Measurements from ENCODE around the gene RORB. TPM values are rescaled to one million over a fixed set of nuclear protein-coding genes. Genes with fewer than 3 reads are reported as not detected.
A peak's percentile ranks its signal among the peaks of the same experiment; 100 is the strongest.

Gene RORB
- total and polyA plus RNA-seq, 9 donors = 0.04 to 0.40 (median 0.08) TPM

GRCh38 chr9:74643303-74643923 is 146.3 kb downstream of the RORB start:
- Histone ChIP-seq H3K27ac (ENCODE audit: low read length) (no peak overlapping the region), H3K4me3 (ENCODE audit: low read length) (no peak overlapping the region), H3K4me1 (ENCODE audit: control insufficient read depth, insufficient read depth, low read length) (no peaks in the 10 kb centered on the region), H3K27me3 (ENCODE audit: control insufficient read depth, insufficient read depth, low read length) (no peaks in the 10 kb centered on the region), H3K36me3 (ENCODE audit: control insufficient read depth, insufficient read depth, low read length) (no peaks in the 10 kb centered on the region), H3K9me3 (replicated peaks; ENCODE audit: control insufficient read depth, low read depth, low read length) (no peaks in the 10 kb centered on the region)
- 83% methylated on average over 1 of the region's 5 CpGs for WGBS (ENCODE audit: insufficient coverage)
- no peak for DNase-seq

- no peak for DNase-seq
- no peak overlapping the region for H3K27ac ChIP-seq (ENCODE audit: low read length)
- no peaks in the 10 kb centered on the region for H3K27me3 ChIP-seq (ENCODE audit: control insufficient read depth, insufficient read depth, low read length)
- H3K36me3 ChIP-seq (ENCODE audit: control insufficient read depth, insufficient read depth, low read length) = no peaks in the 10 kb centered on the region
- H3K9me3 ChIP-seq (replicated peaks; ENCODE audit: control insufficient read depth, low read depth, low read length) = no peaks in the 10 kb centered on the region
- no CpG with 5 or more reads among the region's 4 CpGs for WGBS (ENCODE audit: insufficient coverage)
- no peak overlapping the region for H3K4me3 ChIP-seq (ENCODE audit: low read length)
- no peaks in the 10 kb centered on the region for H3K4me1 ChIP-seq (ENCODE audit: control insufficient read depth, insufficient read depth, low read length)
Measured at GRCh38 chr9:74644023-74644422, 146.9 kb downstream of the RORB start.

- Histone ChIP-seq H3K36me3 (ENCODE audit: control insufficient read depth, insufficient read depth, low read length) (no peaks in the 10 kb centered on the region), H3K4me3 (ENCODE audit: low read length) (no peak overlapping the region), H3K27me3 (ENCODE audit: control insufficient read depth, insufficient read depth, low read length) (no peaks in the 10 kb centered on the region), H3K27ac (ENCODE audit: low read length) (no peak overlapping the region), H3K9me3 (replicated peaks; ENCODE audit: control insufficient read depth, low read depth, low read length) (no peaks in the 10 kb centered on the region), H3K4me1 (ENCODE audit: control insufficient read depth, insufficient read depth, low read length) (no peaks in the 10 kb centered on the region)
- DNase-seq = peak; percentile 10
- WGBS (ENCODE audit: insufficient coverage) = no CpG with 5 or more reads among the region's 3 CpGs
Measured at GRCh38 chr9:74645007-74645639, 148.0 kb downstream of the RORB start.

GRCh38 chr9:74653410-74654080 is 156.4 kb downstream of the RORB start:
- Histone ChIP-seq H3K27me3 (ENCODE audit: control insufficient read depth, insufficient read depth, low read length) (no peaks in the 10 kb centered on the region), H3K4me1 (ENCODE audit: control insufficient read depth, insufficient read depth, low read length) (no peaks in the 10 kb centered on the region), H3K36me3 (ENCODE audit: control insufficient read depth, insufficient read depth, low read length) (no peaks in the 10 kb centered on the region), H3K4me3 (ENCODE audit: low read length) (no peak overlapping the region), H3K9me3 (replicated peaks; ENCODE audit: control insufficient read depth, low read depth, low read length) (no peaks in the 10 kb centered on the region), H3K27ac (ENCODE audit: low read length) (no peak overlapping the region)
- 100% methylated on average over 1 of the region's 11 CpGs for WGBS (ENCODE audit: insufficient coverage)
- peak; percentile 4 for DNase-seq

DNA sequence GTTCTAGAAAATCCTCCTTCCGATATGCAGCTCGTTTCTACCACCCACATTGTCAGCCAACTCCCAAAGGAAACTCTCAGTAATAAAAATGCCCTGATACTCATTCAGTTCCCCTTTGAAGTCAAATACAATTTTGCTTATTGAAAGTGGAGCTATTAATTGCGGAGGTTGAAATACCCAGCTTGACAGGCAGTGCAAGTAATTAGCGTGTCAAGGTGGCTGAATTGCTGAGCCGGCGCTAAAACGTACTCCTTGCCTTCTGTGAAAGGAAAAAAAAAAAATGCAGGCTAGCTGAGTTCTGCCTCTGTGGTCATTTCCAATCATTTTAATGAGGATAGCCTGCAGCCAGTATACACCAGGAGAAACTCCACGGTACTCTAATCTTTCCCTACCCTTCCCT is 165.5 kb downstream of the RORB start:
- no peak overlapping the region for H3K27ac ChIP-seq (ENCODE audit: low read length)
- 62% methylated on average over 3 of the region's 8 CpGs for WGBS (ENCODE audit: insufficient coverage)
- DNase-seq = no peak
- H3K4me3 ChIP-seq (ENCODE audit: low read length) = no peak overlapping the region
- H3K9me3 ChIP-seq (replicated peaks; ENCODE audit: control insufficient read depth, low read depth, low read length) = no peaks in the 10 kb centered on the region
- H3K27me3 ChIP-seq (ENCODE audit: control insufficient read depth, insufficient read depth, low read length) = no peaks in the 10 kb centered on the region
- no peaks in the 10 kb centered on the region for H3K36me3 ChIP-seq (ENCODE audit: control insufficient read depth, insufficient read depth, low read length)
- no peaks in the 10 kb centered on the region for H3K4me1 ChIP-seq (ENCODE audit: control insufficient read depth, insufficient read depth, low read length)

DNA sequence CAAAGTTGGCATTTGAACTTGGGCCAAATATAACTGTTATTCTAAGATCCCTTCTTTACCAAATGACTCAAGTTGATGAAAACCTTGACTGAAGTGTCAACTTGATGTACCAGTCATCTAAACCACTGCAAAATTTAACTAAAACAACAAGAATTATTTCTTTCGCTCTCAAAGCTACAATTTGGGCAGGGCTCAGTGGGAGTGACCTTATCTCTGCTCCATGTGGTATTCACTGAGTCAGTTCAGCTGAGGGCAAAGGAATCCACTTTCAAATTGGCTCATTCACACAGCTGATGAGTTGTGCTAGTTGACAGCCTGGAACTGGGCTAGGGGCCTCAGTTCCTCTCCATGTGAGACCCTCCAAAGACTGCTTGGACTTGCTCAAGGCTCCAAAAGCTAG is 166.3 kb downstream of the RORB start:
- H3K4me3 ChIP-seq (ENCODE audit: low read length) = no peak overlapping the region
- H3K9me3 ChIP-seq (replicated peaks; ENCODE audit: control insufficient read depth, low read depth, low read length) = no peaks in the 10 kb centered on the region
- no peak for DNase-seq
- no peaks in the 10 kb centered on the region for H3K36me3 ChIP-seq (ENCODE audit: control insufficient read depth, insufficient read depth, low read length)
- H3K4me1 ChIP-seq (ENCODE audit: control insufficient read depth, insufficient read depth, low read length) = no peaks in the 10 kb centered on the region
- H3K27ac ChIP-seq (ENCODE audit: low read length) = no peak overlapping the region
- no peaks in the 10 kb centered on the region for H3K27me3 ChIP-seq (ENCODE audit: control insufficient read depth, insufficient read depth, low read length)
- 100% methylated on average over 1 of the region's 1 CpG for WGBS (ENCODE audit: insufficient coverage)

- H3K4me3 ChIP-seq (ENCODE audit: low read length) = no peak overlapping the region
- H3K36me3 ChIP-seq (ENCODE audit: control insufficient read depth, insufficient read depth, low read length) = no peaks in the 10 kb centered on the region
- DNase-seq = peak; percentile 5
- no peaks in the 10 kb centered on the region for H3K4me1 ChIP-seq (ENCODE audit: control insufficient read depth, insufficient read depth, low read length)
- H3K9me3 ChIP-seq (replicated peaks; ENCODE audit: control insufficient read depth, low read depth, low read length) = no peaks in the 10 kb centered on the region
- no peak overlapping the region for H3K27ac ChIP-seq (ENCODE audit: low read length)
- no peaks in the 10 kb centered on the region for H3K27me3 ChIP-seq (ENCODE audit: control insufficient read depth, insufficient read depth, low read length)
- WGBS (ENCODE audit: insufficient coverage) = 100% methylated on average over 1 of the region's 4 CpGs
Measured at GRCh38 chr9:74666625-74667316, 169.6 kb downstream of the RORB start.

GRCh38 chr9:74672237-74672636 is 175.1 kb downstream of the RORB start:
- H3K27me3 ChIP-seq (ENCODE audit: control insufficient read depth, insufficient read depth, low read length) = no peaks in the 10 kb centered on the region
- WGBS (ENCODE audit: insufficient coverage) = no CpG with 5 or more reads among the region's 2 CpGs
- no peaks in the 10 kb centered on the region for H3K36me3 ChIP-seq (ENCODE audit: control insufficient read depth, insufficient read depth, low read length)
- H3K4me3 ChIP-seq (ENCODE audit: low read length) = no peak overlapping the region
- H3K27ac ChIP-seq (ENCODE audit: low read length) = no peak overlapping the region
- H3K9me3 ChIP-seq (replicated peaks; ENCODE audit: control insufficient read depth, low read depth, low read length) = no peaks in the 10 kb centered on the region
- DNase-seq = no peak
- no peaks in the 10 kb centered on the region for H3K4me1 ChIP-seq (ENCODE audit: control insufficient read depth, insufficient read depth, low read length)

DNA sequence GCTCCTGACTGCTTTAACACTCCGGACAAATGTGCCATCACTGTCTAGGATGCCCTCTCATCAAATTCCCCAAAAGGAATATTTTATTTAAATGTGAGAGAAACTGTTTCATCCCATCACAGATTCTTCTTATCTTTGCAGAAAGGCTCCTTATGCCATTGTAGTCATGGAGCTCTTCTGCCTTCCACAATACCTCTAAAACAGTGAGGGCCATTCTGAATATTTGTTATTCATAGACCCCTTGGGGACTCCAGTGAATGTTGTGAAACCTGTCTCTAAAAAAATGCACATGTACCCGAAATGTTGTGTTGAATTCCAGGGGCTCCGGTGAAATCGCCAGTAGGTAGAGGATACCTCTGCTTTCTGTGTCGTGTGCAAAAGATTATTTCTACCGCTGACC is 176.9 kb downstream of the RORB start:
- no peaks in the 10 kb centered on the region for H3K4me1 ChIP-seq (ENCODE audit: control insufficient read depth, insufficient read depth, low read length)
- H3K27ac ChIP-seq (ENCODE audit: low read length) = no peak overlapping the region
- no peaks in the 10 kb centered on the region for H3K36me3 ChIP-seq (ENCODE audit: control insufficient read depth, insufficient read depth, low read length)
- no peaks in the 10 kb centered on the region for H3K27me3 ChIP-seq (ENCODE audit: control insufficient read depth, insufficient read depth, low read length)
- DNase-seq = no peak
- H3K4me3 ChIP-seq (ENCODE audit: low read length) = no peak overlapping the region
- no CpG with 5 or more reads among the region's 6 CpGs for WGBS (ENCODE audit: insufficient coverage)
- H3K9me3 ChIP-seq (replicated peaks; ENCODE audit: control insufficient read depth, low read depth, low read length) = no peaks in the 10 kb centered on the region

- Histone ChIP-seq H3K4me3 (ENCODE audit: low read length) (no peak overlapping the region), H3K27me3 (ENCODE audit: control insufficient read depth, insufficient read depth, low read length) (no peaks in the 10 kb centered on the region), H3K9me3 (replicated peaks; ENCODE audit: control insufficient read depth, low read depth, low read length) (no peaks in the 10 kb centered on the region), H3K4me1 (ENCODE audit: control insufficient read depth, insufficient read depth, low read length) (no peaks in the 10 kb centered on the region), H3K27ac (ENCODE audit: low read length) (no peak overlapping the region), H3K36me3 (ENCODE audit: control insufficient read depth, insufficient read depth, low read length) (no peaks in the 10 kb centered on the region)
- WGBS (ENCODE audit: insufficient coverage) = no CpG with 5 or more reads among the region's 3 CpGs
- no peak for DNase-seq
Measured at GRCh38 chr9:74681906-74682305, 184.8 kb downstream of the RORB start.

Measured in muscle of leg (tissue), 11 donors.